C4-2B (cell line): Measurements from ENCODE around the gene AMDHD2.

ENCODE experiments used
- ZFX ChIP-seq: fragments of 450-650 bp; IDR thresholded peaks from 2 replicates; pipeline ENCODE4 v1.6.1; 2017
- TF ChIP-seq, protein P1 (sequence below): fragments of 450-650 bp; conservative IDR thresholded peaks from 2 replicates; pipeline ENCODE4 v1.5.1; 2017; ENCODE audit warnings: mild to moderate bottlenecking

DNA sequence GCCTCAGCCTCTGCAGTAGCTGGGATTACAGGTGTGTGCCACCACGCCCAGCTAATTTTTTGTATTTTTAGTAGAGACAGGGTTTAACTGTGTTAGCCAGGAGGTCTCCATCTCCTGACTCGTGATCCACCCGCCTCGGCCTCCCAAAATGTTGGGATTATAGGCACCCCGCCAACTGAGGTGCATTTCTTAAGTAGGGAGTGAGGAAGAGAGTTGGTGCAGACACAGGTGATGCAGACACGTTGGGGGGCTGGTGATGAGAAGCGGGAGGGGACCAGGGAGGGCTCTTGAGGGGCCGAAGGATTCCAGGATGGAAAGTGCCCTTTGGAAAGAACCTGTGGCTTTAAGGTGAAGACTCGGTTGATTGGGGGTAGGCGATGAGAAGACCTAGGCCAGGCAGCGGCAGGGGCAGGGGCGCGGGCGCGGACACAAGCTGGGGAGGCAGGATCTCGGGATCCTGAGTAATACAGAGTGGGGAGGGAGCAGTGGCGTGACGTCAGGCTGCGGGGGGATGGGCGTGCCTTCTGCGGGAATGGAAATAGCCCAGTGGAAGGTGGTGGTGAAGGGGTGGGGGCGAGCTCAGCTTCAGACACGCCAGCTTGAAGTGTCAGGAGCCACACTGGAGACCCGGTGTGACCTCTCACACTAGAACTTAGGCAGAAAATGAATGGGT is 8.9 kb upstream of the AMDHD2 start:
- TF ChIP-seq, protein P1, sequence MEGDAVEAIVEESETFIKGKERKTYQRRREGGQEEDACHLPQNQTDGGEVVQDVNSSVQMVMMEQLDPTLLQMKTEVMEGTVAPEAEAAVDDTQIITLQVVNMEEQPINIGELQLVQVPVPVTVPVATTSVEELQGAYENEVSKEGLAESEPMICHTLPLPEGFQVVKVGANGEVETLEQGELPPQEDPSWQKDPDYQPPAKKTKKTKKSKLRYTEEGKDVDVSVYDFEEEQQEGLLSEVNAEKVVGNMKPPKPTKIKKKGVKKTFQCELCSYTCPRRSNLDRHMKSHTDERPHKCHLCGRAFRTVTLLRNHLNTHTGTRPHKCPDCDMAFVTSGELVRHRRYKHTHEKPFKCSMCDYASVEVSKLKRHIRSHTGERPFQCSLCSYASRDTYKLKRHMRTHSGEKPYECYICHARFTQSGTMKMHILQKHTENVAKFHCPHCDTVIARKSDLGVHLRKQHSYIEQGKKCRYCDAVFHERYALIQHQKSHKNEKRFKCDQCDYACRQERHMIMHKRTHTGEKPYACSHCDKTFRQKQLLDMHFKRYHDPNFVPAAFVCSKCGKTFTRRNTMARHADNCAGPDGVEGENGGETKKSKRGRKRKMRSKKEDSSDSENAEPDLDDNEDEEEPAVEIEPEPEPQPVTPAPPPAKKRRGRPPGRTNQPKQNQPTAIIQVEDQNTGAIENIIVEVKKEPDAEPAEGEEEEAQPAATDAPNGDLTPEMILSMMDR = no peak
- TF ChIP-seq ZFX = no peak
